ENCODE measurements around the gene FLNB.

FLNB gene

GRCh38 chr3:57971975-57972374 lies 36.2 kb upstream of the FLNB start:
- Histone ChIP-seq H2BK15ac (ENCODE audit: low read length) (peak overlapping the region; percentile 27), H2BK5ac (ENCODE audit: low read length) (no peak overlapping the region), H3K27ac (replicated peaks; ENCODE audit: low read length) (no peak overlapping the region), H3K9ac (ENCODE audit: low read depth, low read length, poor library complexity) (no peak overlapping the region), H3K4ac (ENCODE audit: low read length) (no peak overlapping the region), H4K8ac (ENCODE audit: low read depth, low read length) (no peak overlapping the region), H3K9me3 (replicated peaks in 1 of 2; ENCODE audit: control insufficient read depth in 2 of 2, insufficient read depth in 1 of 2, low read depth in 1 of 2, low read length in 2 of 2) (no peaks in the 10 kb centered on the region), H3K79me1 (ENCODE audit: low read depth, low read length) (no peaks in the 10 kb centered on the region), H3K36me3 (replicated peaks in 1 of 2; ENCODE audit: control insufficient read depth in 2 of 2, insufficient read depth in 2 of 2, low read length in 2 of 2) (no peaks in the 10 kb centered on the region), H3K27me3 (ENCODE audit: control insufficient read depth in 3 of 3, insufficient read depth in 3 of 3, low read depth in 1 of 3, low read length in 3 of 3) (no peaks in the 10 kb centered on the region), H3K4me2 (ENCODE audit: insufficient read depth, low read length, poor library complexity, severe bottlenecking) (no peak overlapping the region), H2BK120ac (ENCODE audit: low read depth, low read length) (no peak overlapping the region), H3K18ac (ENCODE audit: low read length) (peak overlapping the region; percentile 67), H3K4me1 (ENCODE audit: control insufficient read depth in 2 of 2, insufficient read depth in 1 of 2, low read depth in 1 of 2, low read length in 2 of 2) (peaks cover 4 to 14% of the 10 kb centered on the region in 2 donors), H3K14ac (ENCODE audit: low read length) (no peak overlapping the region), H3K23ac (ENCODE audit: low read depth, low read length, poor library complexity) (no peak overlapping the region), H3K4me3 (ENCODE audit: low read length in 2 of 2) (no peak overlapping the region), H4K91ac (ENCODE audit: low read depth, low read length, poor library complexity) (no peak overlapping the region), H2AK5ac (ENCODE audit: low read depth, low read length) (no peak overlapping the region), H2AFZ (ENCODE audit: low read length) (peak overlapping the region; percentile 78), H2BK12ac (ENCODE audit: low read length) (no peak overlapping the region)
- no CpG with 5 or more reads among the region's 4 CpGs for WGBS, 2 donors (ENCODE audit: extremely low coverage in 2 of 2, insufficient read length in 2 of 2, insufficient replicate concordance in 1 of 2)
- no peak for DNase-seq (ENCODE audit: low spot score)

- H3K9ac ChIP-seq (ENCODE audit: low read depth, low read length, poor library complexity): no peak overlapping the region
- H2AFZ ChIP-seq (ENCODE audit: low read length): peak overlapping the region; percentile 78
- no CpG with 5 or more reads among the region's 9 CpGs for WGBS, 2 donors (ENCODE audit: extremely low coverage in 2 of 2, insufficient read length in 2 of 2, insufficient replicate concordance in 1 of 2)
- H2BK120ac ChIP-seq (ENCODE audit: low read depth, low read length): no peak overlapping the region
- H3K9me3 ChIP-seq (replicated peaks in 1 of 2; ENCODE audit: control insufficient read depth in 2 of 2, insufficient read depth in 1 of 2, low read depth in 1 of 2, low read length in 2 of 2): no peaks in the 10 kb centered on the region
- no peaks in the 10 kb centered on the region for H3K27me3 ChIP-seq (ENCODE audit: control insufficient read depth in 3 of 3, insufficient read depth in 3 of 3, low read depth in 1 of 3, low read length in 3 of 3)
- H3K23ac ChIP-seq (ENCODE audit: low read depth, low read length, poor library complexity): no peak overlapping the region
- H3K18ac ChIP-seq (ENCODE audit: low read length): peak overlapping the region; percentile 5
- peaks cover 4 to 14% of the 10 kb centered on the region in 2 donors for H3K4me1 ChIP-seq (ENCODE audit: control insufficient read depth in 2 of 2, insufficient read depth in 1 of 2, low read depth in 1 of 2, low read length in 2 of 2)
- H3K4me2 ChIP-seq (ENCODE audit: insufficient read depth, low read length, poor library complexity, severe bottlenecking): no peak overlapping the region
- H3K4me3 ChIP-seq (ENCODE audit: low read length in 2 of 2): no peak overlapping the region
- no peak overlapping the region for H3K4ac ChIP-seq (ENCODE audit: low read length)
- no peak overlapping the region for H4K91ac ChIP-seq (ENCODE audit: low read depth, low read length, poor library complexity)
- no peak overlapping the region for H2AK5ac ChIP-seq (ENCODE audit: low read depth, low read length)
- H3K14ac ChIP-seq (ENCODE audit: low read length): no peak overlapping the region
- H2BK15ac ChIP-seq (ENCODE audit: low read length): no peak overlapping the region
- no peak overlapping the region for H2BK12ac ChIP-seq (ENCODE audit: low read length)
- no peak overlapping the region for H4K8ac ChIP-seq (ENCODE audit: low read depth, low read length)
- no peak for DNase-seq (ENCODE audit: low spot score)
- H2BK5ac ChIP-seq (ENCODE audit: low read length): no peak overlapping the region
- no peaks in the 10 kb centered on the region for H3K79me1 ChIP-seq (ENCODE audit: low read depth, low read length)
- no peaks in the 10 kb centered on the region for H3K36me3 ChIP-seq (replicated peaks in 1 of 2; ENCODE audit: control insufficient read depth in 2 of 2, insufficient read depth in 2 of 2, low read length in 2 of 2)
- H3K27ac ChIP-seq (replicated peaks; ENCODE audit: low read length): no peak overlapping the region
Observed at GRCh38 chr3:57972531-57973111, 35.6 kb upstream of the FLNB start.

GRCh38 chr3:57973715-57974477 lies 34.3 kb upstream of the FLNB start:
- Histone ChIP-seq H2AFZ (ENCODE audit: low read length) (no peak overlapping the region), H2BK15ac (ENCODE audit: low read length) (no peak overlapping the region), H4K8ac (ENCODE audit: low read depth, low read length) (no peak overlapping the region), H3K27ac (replicated peaks; ENCODE audit: low read length) (no peak overlapping the region), H3K18ac (ENCODE audit: low read length) (no peak overlapping the region), H2BK12ac (ENCODE audit: low read length) (no peak overlapping the region), H3K14ac (ENCODE audit: low read length) (no peak overlapping the region), H4K91ac (ENCODE audit: low read depth, low read length, poor library complexity) (no peak overlapping the region), H2BK5ac (ENCODE audit: low read length) (no peak overlapping the region), H3K23ac (ENCODE audit: low read depth, low read length, poor library complexity) (no peak overlapping the region), H2BK120ac (ENCODE audit: low read depth, low read length) (no peak overlapping the region), H2AK5ac (ENCODE audit: low read depth, low read length) (no peak overlapping the region), H3K9me3 (replicated peaks in 1 of 2; ENCODE audit: control insufficient read depth in 2 of 2, insufficient read depth in 1 of 2, low read depth in 1 of 2, low read length in 2 of 2) (no peaks in the 10 kb centered on the region), H3K4me2 (ENCODE audit: insufficient read depth, low read length, poor library complexity, severe bottlenecking) (no peak overlapping the region), H3K4me3 (ENCODE audit: low read length in 2 of 2) (no peak overlapping the region), H3K9ac (ENCODE audit: low read depth, low read length, poor library complexity) (no peak overlapping the region), H3K27me3 (ENCODE audit: control insufficient read depth in 3 of 3, insufficient read depth in 3 of 3, low read depth in 1 of 3, low read length in 3 of 3) (no peaks in the 10 kb centered on the region), H3K4me1 (ENCODE audit: control insufficient read depth in 2 of 2, insufficient read depth in 1 of 2, low read depth in 1 of 2, low read length in 2 of 2) (peaks cover 4 to 14% of the 10 kb centered on the region in 2 donors), H3K36me3 (replicated peaks in 1 of 2; ENCODE audit: control insufficient read depth in 2 of 2, insufficient read depth in 2 of 2, low read length in 2 of 2) (no peaks in the 10 kb centered on the region), H3K79me1 (ENCODE audit: low read depth, low read length) (no peaks in the 10 kb centered on the region), H3K4ac (ENCODE audit: low read length) (no peak overlapping the region)
- no peak for DNase-seq (ENCODE audit: low spot score)
- no CpG with 5 or more reads among the region's 13 CpGs for WGBS, 2 donors (ENCODE audit: extremely low coverage in 2 of 2, insufficient read length in 2 of 2, insufficient replicate concordance in 1 of 2)

GRCh38 chr3:57974796-57975388 lies 33.3 kb upstream of the FLNB start:
- H2BK12ac ChIP-seq (ENCODE audit: low read length): no peak overlapping the region
- DNase-seq (ENCODE audit: low spot score): no peak
- WGBS, 2 donors (ENCODE audit: extremely low coverage in 2 of 2, insufficient read length in 2 of 2, insufficient replicate concordance in 1 of 2): no CpG with 5 or more reads among the region's 6 CpGs
- no peak overlapping the region for H2BK120ac ChIP-seq (ENCODE audit: low read depth, low read length)
- no peak overlapping the region for H3K14ac ChIP-seq (ENCODE audit: low read length)
- H3K9me3 ChIP-seq (replicated peaks in 1 of 2; ENCODE audit: control insufficient read depth in 2 of 2, insufficient read depth in 1 of 2, low read depth in 1 of 2, low read length in 2 of 2): no peaks in the 10 kb centered on the region
- H3K4ac ChIP-seq (ENCODE audit: low read length): no peak overlapping the region
- H2AFZ ChIP-seq (ENCODE audit: low read length): peak overlapping the region; percentile 2
- no peak overlapping the region for H3K27ac ChIP-seq (replicated peaks; ENCODE audit: low read length)
- H3K9ac ChIP-seq (ENCODE audit: low read depth, low read length, poor library complexity): no peak overlapping the region
- H3K36me3 ChIP-seq (replicated peaks in 1 of 2; ENCODE audit: control insufficient read depth in 2 of 2, insufficient read depth in 2 of 2, low read length in 2 of 2): no peaks in the 10 kb centered on the region
- H2BK5ac ChIP-seq (ENCODE audit: low read length): no peak overlapping the region
- no peaks in the 10 kb centered on the region for H3K79me1 ChIP-seq (ENCODE audit: low read depth, low read length)
- no peak overlapping the region for H3K4me3 ChIP-seq (ENCODE audit: low read length in 2 of 2)
- no peak overlapping the region for H2AK5ac ChIP-seq (ENCODE audit: low read depth, low read length)
- H3K4me1 ChIP-seq (ENCODE audit: control insufficient read depth in 2 of 2, insufficient read depth in 1 of 2, low read depth in 1 of 2, low read length in 2 of 2): peaks cover 2 to 10% of the 10 kb centered on the region in 2 donors
- H2BK15ac ChIP-seq (ENCODE audit: low read length): no peak overlapping the region
- no peak overlapping the region for H4K8ac ChIP-seq (ENCODE audit: low read depth, low read length)
- no peak overlapping the region for H3K18ac ChIP-seq (ENCODE audit: low read length)
- H3K4me2 ChIP-seq (ENCODE audit: insufficient read depth, low read length, poor library complexity, severe bottlenecking): no peak overlapping the region
- no peak overlapping the region for H4K91ac ChIP-seq (ENCODE audit: low read depth, low read length, poor library complexity)
- no peaks in the 10 kb centered on the region for H3K27me3 ChIP-seq (ENCODE audit: control insufficient read depth in 3 of 3, insufficient read depth in 3 of 3, low read depth in 1 of 3, low read length in 3 of 3)
- no peak overlapping the region for H3K23ac ChIP-seq (ENCODE audit: low read depth, low read length, poor library complexity)

Measured in neuronal stem cell (in vitro differentiated cells).